Measurements from ENCODE around the gene PSMD1.

The PSMD1 gene

GRCh38 chr2:231049286-231050017 lies 7.2 kb upstream of the PSMD1 start:
- no peak for DNase-seq (ENCODE audit: insufficient read length, low spot score)
- no peak for TF ChIP-seq CTCF (IDR thresholded peaks at IDR 0.05; ENCODE audit: insufficient read depth, missing control alignments)
- FAIRE-seq: no peak

- DNase-seq (ENCODE audit: insufficient read length, low spot score) (no peak), FAIRE-seq (no peak)
- no peak for TF ChIP-seq CTCF (IDR thresholded peaks at IDR 0.05; ENCODE audit: insufficient read depth, missing control alignments)
Measured at GRCh38 chr2:231050018-231050901, 6.4 kb upstream of the PSMD1 start.

- FAIRE-seq (no peak), DNase-seq (ENCODE audit: insufficient read length, low spot score) (no peak)
- no peak for TF ChIP-seq CTCF (IDR thresholded peaks at IDR 0.05; ENCODE audit: insufficient read depth, missing control alignments)
Measured at GRCh38 chr2:231051116-231051515, 5.6 kb upstream of the PSMD1 start.

- FAIRE-seq (no peak), DNase-seq (ENCODE audit: insufficient read length, low spot score) (peak; percentile 51)
- TF ChIP-seq CTCF (IDR thresholded peaks at IDR 0.05; ENCODE audit: insufficient read depth, missing control alignments): peak; percentile 57
Measured at GRCh38 chr2:231052494-231053451, 3.9 kb upstream of the PSMD1 start.

GRCh38 chr2:231053846-231054245 lies 2.8 kb upstream of the PSMD1 start:
- no peak for TF ChIP-seq CTCF (IDR thresholded peaks at IDR 0.05; ENCODE audit: insufficient read depth, missing control alignments)
- DNase-seq (ENCODE audit: insufficient read length, low spot score) (no peak), FAIRE-seq (no peak)

GRCh38 chr2:231057590-231057989 lies 923 bp downstream of the PSMD1 start:
- no peak for FAIRE-seq
- TF ChIP-seq CTCF (IDR thresholded peaks at IDR 0.05; ENCODE audit: insufficient read depth, missing control alignments): no peak

More at GRCh38 chr2:231057590-231057989, 923 bp downstream of the PSMD1 start:
- DNase-seq (ENCODE audit: insufficient read length, low spot score): no peak
